Kidney (tissue), 14 donors: ENCODE results near the gene PCDHA1. TPM values are rescaled to one million over a fixed set of nuclear protein-coding genes. Genes with fewer than 3 reads are reported as not detected.

Experiments used
- DNase-seq, 5 donors: peaks; one replicate each; pipeline ENCODE4 v3.0.0-alpha.2; 2013 to 2020
- FAIRE-seq: peaks from 2 replicates; lab custom pipeline; 2012; peaks lifted over from hg19 to GRCh38; lab: Jason Lieb, UNC
- H3K27ac ChIP-seq, 2 donors: one replicate each; pipeline ENCODE4 v1.7.0; 2013; ENCODE audit warnings: low read depth in 2 of 2, low read length in 2 of 2, inconsistent platforms in 1 of 2
- H3K27me3 ChIP-seq: one replicate; pipeline ENCODE4 v1.7.1; 2013; ENCODE audit warnings: low read length, inconsistent platforms; ENCODE audit not compliant: control insufficient read depth, insufficient read depth
- H3K36me3 ChIP-seq, 3 donors: one replicate each; pipeline versions ENCODE4 v1.7.0 to v1.7.1; 2013; ENCODE audit warnings: low read length in 3 of 3, control low read depth in 1 of 3, inconsistent platforms in 1 of 3; ENCODE audit not compliant: insufficient read depth in 3 of 3, control insufficient read depth in 2 of 3
- H3K4me1 ChIP-seq, 3 donors: one replicate each; pipeline versions ENCODE4 v1.7.0 to v1.7.1; 2013; ENCODE audit warnings: low read length in 3 of 3, inconsistent platforms in 1 of 3, low read depth in 1 of 3; ENCODE audit not compliant: control insufficient read depth in 2 of 3, insufficient read depth in 2 of 3
- H3K4me3 ChIP-seq, 3 donors: one replicate each; pipeline versions ENCODE4 v1.7.0 to v1.8.1; 2013; ENCODE audit warnings: low read length in 3 of 3, control low read depth in 1 of 3, inconsistent platforms in 1 of 3
- H3K9ac ChIP-seq, 3 donors: one replicate each; pipeline versions ENCODE4 v1.7.0 to v1.7.1; 2013; ENCODE audit warnings: low read length in 3 of 3, control low read depth in 1 of 3, inconsistent platforms in 1 of 3
- H3K9me3 ChIP-seq, 3 donors: one replicate each; pipeline versions ENCODE4 v1.7.0 to v1.7.1; 2013; ENCODE audit warnings: low read length in 3 of 3, control low read depth in 1 of 3, inconsistent platforms in 1 of 3; ENCODE audit not compliant: control insufficient read depth in 2 of 3, insufficient read depth in 1 of 3
- CTCF ChIP-seq: IDR thresholded peaks from 3 replicates; pipeline ENCODE4 v1.5.1; 2012; ENCODE audit warnings: mild to moderate bottlenecking, moderate library complexity, borderline replicate concordance; ENCODE audit not compliant: insufficient read depth; ENCODE audit errors: extremely low read depth
- intact Hi-C: fragments of 100-400 bp; cut with DNase I; formaldehyde crosslinking; loops from one replicate; pipeline ENCODE4 v1.11.1; 2022
- polyA plus RNA-seq: library from polyadenylated mRNA; stranded (reverse); fragments of 350-450 nt; fragmentation: Illumina TruSeq; extraction: RNeasy Lipid Tissue Mini Kit (QIAGEN cat#74804); gene quantifications from one replicate; pipeline ENCODE4 v1.2.3, GENCODE V29; 2014; ENCODE audit warnings: low read depth, low replicate concordance; ENCODE audit not compliant: insufficient read depth
- total RNA-seq: library from RNA; stranded (reverse); fragmentation: NEBNext Ultra II Directional; extraction: Animal tissue kit (Norgen Biotek cat#: 25700); gene quantifications from one replicate; pipeline ENCODE4 v1.2.1, GENCODE V29; 2021
- donor health status: control.
- donor health status: control.
- donor health status: control.
- donor health status: control.
- donor health status: control.
- donor health status: DM: yes; HTN: yes; CAD: no.
- donor health status: Normal renal cell carcinoma (clear cell type).

PCDHA1 gene
- total and polyA plus RNA-seq, 2 donors from 2014 or later: 0.13 TPM; not detected in 1

GRCh38 chr5:140966293-140967225 lies 180.6 kb downstream of the PCDHA1 start, which contains the start of gene PCDHAC2:
PCDHAC2 (plus strand) TSS chr5:140966476; CDS start chr5:140966767, 291 bp downstream.
- Histone ChIP-seq H3K9ac (peak within 1 kb of the TSS in 1 of 3 donors; percentile 33), H3K4me1 (peaks cover 0 to 10% (median 0%) of the 10 kb centered on the region in 3 donors), H3K9me3 (no peaks in the 10 kb centered on the region), H3K27me3 (peaks cover 11% of the 10 kb centered on the region), H3K4me3 (peak within 1 kb of the TSS; percentile 49 to 66 (median 61)), H3K36me3 (no peaks in the 10 kb centered on the region), H3K27ac (no peak within 1 kb of the TSS)
- peak; percentile 65 to 83 (median 75) for DNase-seq
- FAIRE-seq: no peak
- TF ChIP-seq CTCF: no peak
- intact Hi-C loops: no loop called here

- TF ChIP-seq CTCF: no peak
- Histone ChIP-seq H3K9ac (no peak overlapping the region), H3K9me3 (no peaks in the 10 kb centered on the region), H3K36me3 (no peaks in the 10 kb centered on the region), H3K4me1 (peaks cover 0 to 10% (median 0%) of the 10 kb centered on the region in 3 donors), H3K27ac (no peak overlapping the region), H3K27me3 (peaks cover 11% of the 10 kb centered on the region), H3K4me3 (peak overlapping the region in 2 of 3 donors; percentile 49 to 66)
- intact Hi-C loops: no loop called here
- FAIRE-seq: no peak
- DNase-seq: no peak
These were observed 181.4 kb downstream of the PCDHA1 start for GRCh38 chr5:140967226-140967893.

- H3K36me3 ChIP-seq: no peaks in the 10 kb centered on the region
- no peak for TF ChIP-seq CTCF
- intact Hi-C loops: no loop called here
- H3K27ac ChIP-seq: no peak overlapping the region
- peaks cover 9% of the 10 kb centered on the region for H3K27me3 ChIP-seq
- H3K9me3 ChIP-seq: no peaks in the 10 kb centered on the region
- no peak overlapping the region for H3K4me3 ChIP-seq
- H3K9ac ChIP-seq: no peak overlapping the region
- no peak for DNase-seq
- H3K4me1 ChIP-seq: peaks cover 0 to 10% (median 0%) of the 10 kb centered on the region in 3 donors
- FAIRE-seq: no peak
These were observed 183.9 kb downstream of the PCDHA1 start for GRCh38 chr5:140969880-140970279.
